B cell (primary cell): ENCODE results near the gene NOXO1. TPM values are rescaled to one million over a fixed set of nuclear protein-coding genes. Genes with fewer than 3 reads are reported as not detected.

ENCODE experiments used
- ATAC-seq: fragments of 200-7000 bp; cut with Tn5 transposase; one replicate; pipeline ENCODE4 v1.10.0; 2021; ENCODE audit warnings: low read depth, mild to moderate bottlenecking, moderate number of reproducible peaks, moderate library complexity
- CTCF ChIA-PET: fragments of 350-600 bp; sonication (Branson Sonifier 250); formaldehyde crosslinking; loops from one replicate; lab custom pipeline; 2021; ENCODE audit warnings: antibody characterized with exemption, inconsistent platforms; lab: Charles Lee
- POLR2A ChIA-PET: fragments of 350-600 bp; sonication (Branson Sonifier 250); formaldehyde crosslinking; loops from one replicate; lab custom pipeline; 2021; ENCODE audit warnings: antibody characterized with exemption; lab: Charles Lee
- DNase-seq: peaks from one replicate; pipeline ENCODE4 v3.0.0; 2013
- H2AFZ ChIP-seq: 2 replicates; pipeline ENCODE4 v1.6.1; 2012; ENCODE audit warnings: mild to moderate bottlenecking, low read depth, low read length; ENCODE audit not compliant: insufficient read depth, poor library complexity, severe bottlenecking
- H3K27ac ChIP-seq, 2 donors: 1 replicate in 1 of 2; 2 replicates in 1 of 2; pipeline ENCODE4 v1.5.1; 2012 to 2013; ENCODE audit warnings: low read length in 2 of 2, mild to moderate bottlenecking in 2 of 2, moderate library complexity in 1 of 2
- H3K27me3 ChIP-seq, 4 experiments: fragments of 200-600 bp in 1 of 4; sonication (generic) in 1 of 4; replicated peaks in 1 of 4; 1 replicate in 2 of 4; 2 replicates in 2 of 4; pipeline versions ENCODE4 v1.6.1 to v1.7.0; 2013 to 2016; ENCODE audit warnings: low read length in 3 of 4, mild to moderate bottlenecking in 2 of 4, mixed read lengths in 1 of 4, moderate library complexity in 1 of 4; ENCODE audit not compliant: insufficient read depth in 4 of 4, control insufficient read depth in 3 of 4; ENCODE audit errors: control extremely low read depth in 1 of 4
- H3K36me3 ChIP-seq, 2 experiments: replicated peaks in 1 of 2; 1 replicate in 1 of 2; 2 replicates in 1 of 2; pipeline versions ENCODE4 v1.6.1 to v1.7.1; 2013; ENCODE audit warnings: low read length in 1 of 2; ENCODE audit not compliant: insufficient read depth in 2 of 2, control insufficient read depth in 1 of 2; ENCODE audit errors: control extremely low read depth in 1 of 2, extremely low read depth in 1 of 2
- H3K4me1 ChIP-seq, 2 donors: fragments of 200-600 bp in 1 of 2; sonication (generic) in 1 of 2; 1 replicate in 1 of 2; 2 replicates in 1 of 2; pipeline versions ENCODE4 v1.5.1 to v1.6.1; 2013 to 2017; ENCODE audit warnings: low read length in 2 of 2; ENCODE audit not compliant: control insufficient read depth in 2 of 2, insufficient read depth in 2 of 2
- H3K4me2 ChIP-seq: replicated peaks from 2 replicates; pipeline ENCODE3; 2012; ENCODE audit warnings: mild to moderate bottlenecking, low read depth, low read length; ENCODE audit not compliant: poor library complexity, severe bottlenecking
- H3K4me3 ChIP-seq, 5 experiments: fragments of 200-600 bp in 1 of 5; sonication (generic) in 1 of 5; 1 replicate in 3 of 5; 2 replicates in 2 of 5; pipeline versions ENCODE4 v1.5.1 to v1.7.0; 2011 to 2016; ENCODE audit warnings: low read length in 4 of 5, mild to moderate bottlenecking in 4 of 5, low read depth in 2 of 5, control low read depth in 1 of 5, moderate library complexity in 1 of 5; ENCODE audit not compliant: insufficient read depth in 1 of 5; ENCODE audit errors: control extremely low read depth in 1 of 5, extremely low read depth in 1 of 5
- H3K79me2 ChIP-seq: fragments of 200-600 bp; sonication (generic); one replicate; pipeline ENCODE4 v1.6.0; 2016; ENCODE audit warnings: low read length; ENCODE audit not compliant: control insufficient read depth, insufficient read depth
- H3K9ac ChIP-seq: fragments of 200-600 bp; sonication (generic); 2 replicates; pipeline ENCODE4 v1.6.1; 2017; ENCODE audit warnings: mild to moderate bottlenecking, low read length, moderate library complexity
- H3K9me3 ChIP-seq, 3 donors: one replicate each; pipeline versions ENCODE4 v1.6.1 to v1.7.1; 2013; ENCODE audit warnings: low read length in 2 of 3; ENCODE audit not compliant: control insufficient read depth in 2 of 3, insufficient read depth in 1 of 3; ENCODE audit errors: control extremely low read depth in 1 of 3
- H4K20me1 ChIP-seq: 2 replicates; pipeline ENCODE4 v1.6.0; 2012; ENCODE audit warnings: mild to moderate bottlenecking, low read length; ENCODE audit not compliant: insufficient read depth, control insufficient read depth, poor library complexity, severe bottlenecking
- H3K27ac Mint-ChIP-seq: one replicate; pipeline ENCODE4 v1.8.0; 2021; ENCODE audit warnings: mixed read lengths
- H3K27me3 Mint-ChIP-seq: one replicate; pipeline ENCODE4 v1.8.0; 2021; ENCODE audit warnings: mixed read lengths
- H3K4me1 Mint-ChIP-seq: one replicate; pipeline ENCODE4 v1.8.0; 2021; ENCODE audit warnings: mixed read lengths
- H3K4me3 Mint-ChIP-seq: one replicate; pipeline ENCODE4 v1.8.0; 2021; ENCODE audit warnings: mixed read lengths
- H3K9me3 Mint-ChIP-seq: one replicate; pipeline ENCODE4 v1.8.0; 2022; ENCODE audit warnings: mixed read lengths; ENCODE audit not compliant: insufficient read depth
- EZH2 ChIP-seq: IDR thresholded peaks from 2 replicates; pipeline ENCODE4 v1.6.1; 2012; ENCODE audit warnings: borderline replicate concordance, low read depth, mild to moderate bottlenecking, moderate library complexity, low read length; ENCODE audit not compliant: insufficient read depth, poor library complexity, severe bottlenecking
- WGBS: methylation state at CpG from one replicate; pipeline ENCODE4 v1.1.5; 2013; ENCODE audit warnings: missing lambda C conversion rate; ENCODE audit not compliant: insufficient coverage; 5-methylcytosine and 5-hydroxymethylcytosine counted together
- intact Hi-C: fragments of 100-400 bp; cut with micrococcal nuclease; formaldehyde crosslinking; loops from one replicate; pipeline ENCODE4 v1.10.0; 2022
- polyA plus RNA-seq: library from polyadenylated mRNA; depleted of rRNA; stranded (reverse); fragments of >200 nt; gene quantifications from 2 replicates; pipeline ENCODE4 v1.2.3, GENCODE V29; 2012
- total RNA-seq, 2 donors: library from RNA; stranded (reverse); fragments of 120-200 nt in 1 of 2; gene quantifications; 1 replicate in 1 of 2; 2 replicates in 1 of 2; pipeline versions ENCODE4 v1.2.3 to v1.2.4, GENCODE V29; 2013 to 2022
- TF ChIP-seq, protein P1 (sequence below): fragments of 200-600 bp; IDR thresholded peaks from one replicate; pipeline ENCODE4 v1.8.0; 2022; ENCODE audit warnings: antibody characterized with exemption, mild to moderate bottlenecking

NOXO1 gene
- total and polyA plus RNA-seq, 2 donors (not counting 1 experiment from before 2014, with no cell fraction given) = 0.30 to 0.74 TPM

DNA sequence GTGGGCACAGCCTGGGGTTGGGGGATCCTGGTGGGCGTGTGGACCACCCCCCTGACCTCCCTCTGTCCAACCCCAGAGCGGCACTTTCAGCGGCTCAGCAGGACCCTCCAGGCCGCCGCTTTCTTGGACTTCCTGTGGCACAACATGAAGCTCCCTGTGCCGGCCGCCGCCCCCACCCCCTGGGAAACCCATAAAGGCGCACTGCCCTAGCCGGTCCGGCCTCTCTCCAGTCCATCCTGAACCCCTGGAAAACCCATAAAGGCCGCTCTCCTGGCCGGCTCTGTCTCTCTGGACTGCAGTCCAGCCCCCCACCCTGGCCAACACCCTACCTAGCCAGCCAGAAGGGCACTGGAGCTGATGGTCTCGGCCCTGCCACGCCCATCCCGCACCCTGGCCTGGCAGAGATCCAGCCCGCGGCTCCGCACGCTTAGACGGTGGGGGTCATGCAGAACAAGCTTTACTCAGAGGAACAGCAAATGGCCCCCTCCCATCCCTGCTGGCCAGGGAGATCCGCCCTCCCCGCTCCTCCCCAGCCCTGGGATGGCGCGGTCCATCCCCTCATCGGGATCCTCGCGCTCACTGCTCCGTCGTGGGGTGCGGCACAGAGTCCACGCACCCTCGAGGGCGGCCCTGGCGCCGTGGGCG is 2.7 kb downstream of the NOXO1 start:
- Histone ChIP-seq H4K20me1 (peaks cover 35% of the 10 kb centered on the region), H3K79me2 (peaks cover 14% of the 10 kb centered on the region), H3K4me3 (no peak overlapping the region), H3K4me2 (no peak overlapping the region), H3K27ac (no peak overlapping the region), H3K9ac (no peak overlapping the region), H3K9me3 (peaks cover 0 to 6% (median 0%) of the 10 kb centered on the region in 3 donors), H2AFZ (no peak overlapping the region), H3K4me1 (peaks cover 8 to 22% of the 10 kb centered on the region in 2 donors), H3K27me3 (peaks cover 0 to 65% (median 20%) of the 10 kb centered on the region in 4 experiments), H3K36me3 (peaks cover 0 to 42% of the 10 kb centered on the region in 2 experiments)
- peaks cover 6% of the 10 kb centered on the region for H3K27me3 Mint-ChIP-seq
- no peak overlapping the region for H3K27ac Mint-ChIP-seq
- WGBS = 92% methylated on average over 29 of the region's 37 CpGs
- no peak overlapping the region for H3K4me3 Mint-ChIP-seq
- intact Hi-C loops = no loop called here
- POLR2A ChIA-PET = interaction anchor here (1.5 to 2.0 kb wide), 2 partner anchors 13 to 14 kb away, joined by 3 to 5 read pairs; partner anchors contain the start of gene RPS2
- no peak for DNase-seq
- H3K9me3 Mint-ChIP-seq = no peaks in the 10 kb centered on the region
- CTCF ChIA-PET = interaction anchor here (0.6 to 1.0 kb wide), 2 partner anchors 43 to 894 kb away, joined by 3 to 4 read pairs; no protein-coding TSS in a partner anchor
- TF ChIP-seq, protein P1, sequence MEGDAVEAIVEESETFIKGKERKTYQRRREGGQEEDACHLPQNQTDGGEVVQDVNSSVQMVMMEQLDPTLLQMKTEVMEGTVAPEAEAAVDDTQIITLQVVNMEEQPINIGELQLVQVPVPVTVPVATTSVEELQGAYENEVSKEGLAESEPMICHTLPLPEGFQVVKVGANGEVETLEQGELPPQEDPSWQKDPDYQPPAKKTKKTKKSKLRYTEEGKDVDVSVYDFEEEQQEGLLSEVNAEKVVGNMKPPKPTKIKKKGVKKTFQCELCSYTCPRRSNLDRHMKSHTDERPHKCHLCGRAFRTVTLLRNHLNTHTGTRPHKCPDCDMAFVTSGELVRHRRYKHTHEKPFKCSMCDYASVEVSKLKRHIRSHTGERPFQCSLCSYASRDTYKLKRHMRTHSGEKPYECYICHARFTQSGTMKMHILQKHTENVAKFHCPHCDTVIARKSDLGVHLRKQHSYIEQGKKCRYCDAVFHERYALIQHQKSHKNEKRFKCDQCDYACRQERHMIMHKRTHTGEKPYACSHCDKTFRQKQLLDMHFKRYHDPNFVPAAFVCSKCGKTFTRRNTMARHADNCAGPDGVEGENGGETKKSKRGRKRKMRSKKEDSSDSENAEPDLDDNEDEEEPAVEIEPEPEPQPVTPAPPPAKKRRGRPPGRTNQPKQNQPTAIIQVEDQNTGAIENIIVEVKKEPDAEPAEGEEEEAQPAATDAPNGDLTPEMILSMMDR = no peak
- no peak for ATAC-seq
- peaks cover 12% of the 10 kb centered on the region for H3K4me1 Mint-ChIP-seq

DNA sequence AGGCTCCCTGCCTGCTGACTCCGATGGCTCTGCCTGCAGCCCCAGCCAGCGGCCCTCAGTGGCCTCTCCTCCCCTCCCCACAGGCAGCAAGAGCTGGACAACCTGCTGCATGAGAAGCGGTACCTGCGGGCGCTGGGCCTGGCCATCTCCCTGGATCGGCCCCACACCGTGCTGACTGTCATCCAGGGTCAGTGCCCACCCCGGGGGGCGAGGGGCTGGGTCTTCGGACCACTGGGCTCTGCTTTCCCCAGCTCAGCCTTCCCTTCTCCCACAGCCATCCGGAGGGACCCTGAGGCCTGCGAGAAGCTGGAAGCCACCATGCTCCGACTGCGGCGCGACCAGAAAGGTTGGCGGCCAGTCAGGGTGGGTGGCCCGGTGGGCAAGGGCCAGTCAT is 3.4 kb downstream of the NOXO1 start:
- Histone ChIP-seq H3K9ac (no peak overlapping the region), H3K4me1 (peaks cover 4 to 16% of the 10 kb centered on the region in 2 donors), H3K27ac (no peak overlapping the region), H3K4me3 (no peak overlapping the region), H3K36me3 (peaks cover 0 to 42% of the 10 kb centered on the region in 2 experiments), H3K27me3 (peaks cover 0 to 63% (median 18%) of the 10 kb centered on the region in 4 experiments), H3K79me2 (peaks cover 21% of the 10 kb centered on the region), H3K4me2 (no peak overlapping the region), H2AFZ (no peak overlapping the region), H4K20me1 (peaks cover 41% of the 10 kb centered on the region), H3K9me3 (peaks cover 0 to 6% (median 0%) of the 10 kb centered on the region in 3 donors)
- no peaks in the 10 kb centered on the region for H3K9me3 Mint-ChIP-seq
- no peak for DNase-seq
- H3K27me3 Mint-ChIP-seq = peaks cover 2% of the 10 kb centered on the region
- H3K4me1 Mint-ChIP-seq = peaks cover 11% of the 10 kb centered on the region
- over 99% methylated on average over 18 of the region's 18 CpGs for WGBS
- H3K27ac Mint-ChIP-seq = no peak overlapping the region
- H3K4me3 Mint-ChIP-seq = no peak overlapping the region
- POLR2A ChIA-PET = interaction anchor here (1.5 to 2.0 kb wide), 2 partner anchors 13 kb away, joined by 3 to 5 read pairs; partner anchors contain the start of gene RPS2
- CTCF ChIA-PET = interaction anchor here (0.6 to 1.3 kb wide), 3 partner anchors 26 to 895 kb away, joined by 3 to 4 read pairs (median 4); no protein-coding TSS in a partner anchor
- no peak for ATAC-seq
- TF ChIP-seq, protein P1 = no peak
- TF ChIP-seq EZH2 = no peak
- intact Hi-C loops = no loop called here
